ENCODE data around the gene DCTD. TPM values are rescaled to one million over a fixed set of nuclear protein-coding genes. Genes with fewer than 3 reads are reported as not detected.

The DCTD gene
- total and polyA plus RNA-seq, 10 of the 15 experiments (the other 5 are each of a cell fraction or from before 2014, with no cell fraction given): 37.8 to 137 (median 92.1) TPM

DNA sequence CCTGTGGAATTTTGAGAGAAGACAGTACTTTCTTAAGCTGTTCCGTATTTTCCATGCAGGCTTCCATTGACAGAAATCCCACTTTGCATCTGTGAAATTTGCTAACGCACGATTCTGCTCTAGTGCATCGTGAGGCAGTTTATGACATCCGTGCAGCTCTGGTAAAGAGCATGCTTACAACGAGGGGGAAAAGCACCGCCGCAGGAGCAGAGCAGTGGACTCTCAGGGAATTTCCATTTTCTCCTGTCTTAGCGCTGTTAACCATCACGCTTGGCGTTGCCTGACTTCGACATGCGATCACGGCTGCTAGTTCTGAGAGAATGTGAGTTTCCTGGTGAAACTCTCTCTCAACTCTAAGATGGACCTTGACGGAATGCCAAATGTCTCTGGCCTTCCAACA is 43.9 kb downstream of the DCTD start:
- intact Hi-C loops (cut with micrococcal nuclease; ENCODE audit: unreplicated experiment) (no loop called here), in situ Hi-C loops (cut with MboI) (no loop called here)
- SMC1A ChIA-PET (ENCODE audit: uncharacterized antibody, unreplicated experiment): no interaction called here
- no peak for ATAC-seq
- no TSS peak for BruUV-seq (replicated peaks)
- Histone ChIP-seq H3K36me3 (ENCODE audit: control insufficient read depth in 2 of 2, insufficient read depth in 2 of 2, low read length in 1 of 2) (no peaks in the 10 kb centered on the region; a peak in 1 of 4 replicates), H2AFZ (ENCODE audit: control insufficient read depth, low read depth, low read length) (no peak overlapping the region), H3K4me2 (ENCODE audit: control insufficient read depth, insufficient read depth) (no peak overlapping the region), H3K4me3 (no peak overlapping the region), H3K27ac (ENCODE audit: control insufficient read depth, insufficient read depth) (no peak overlapping the region), H3K79me2 (ENCODE audit: control insufficient read depth, insufficient read depth, low read length) (no peaks in the 10 kb centered on the region), H3K4me1 (ENCODE audit: control insufficient read depth, insufficient read depth, low read length) (no peaks in the 10 kb centered on the region), H4K20me1 (ENCODE audit: control insufficient read depth, insufficient read depth) (no peaks in the 10 kb centered on the region), H3K27me3 (replicated peaks in 1 of 2; ENCODE audit: control insufficient read depth in 2 of 2, insufficient read depth in 2 of 2, low read length in 1 of 2) (no peaks in the 10 kb centered on the region), H3K9me3 (replicated peaks; ENCODE audit: control insufficient read depth, insufficient read depth, low read length) (no peaks in the 10 kb centered on the region), H3K9ac (ENCODE audit: control insufficient read depth, insufficient read depth, low read length) (no peak overlapping the region)
- no peak for DNase-seq (ENCODE audit: low read depth, low spot score)
- POLR2A ChIA-PET: no interaction called here
- 94% methylated on average over 15 of the region's 15 CpGs for WGBS (ENCODE audit: insufficient coverage, insufficient replicate concordance, low lambda C conversion rate, missing lambda C conversion rate)
- CTCF ChIA-PET: no interaction called here
- RAD21 ChIA-PET (ENCODE audit: unreplicated experiment): no interaction called here
- TF ChIP-seq SMARCA5 (IDR thresholded peaks at IDR 0.05) (no peak), TCF3 (IDR thresholded peaks at IDR 0.05; ENCODE audit: borderline replicate concordance, insufficient read depth, low read depth, low read length) (no peak), IRF4 (IDR thresholded peaks at IDR 0.05; ENCODE audit: low read depth, low read length) (no peak), RAD51 (IDR thresholded peaks at IDR 0.05) (no peak), TAF1 (IDR thresholded peaks at IDR 0.05; ENCODE audit: borderline replicate concordance, low read depth, low read length) (no peak)
- no peak for FAIRE-seq

DNA sequence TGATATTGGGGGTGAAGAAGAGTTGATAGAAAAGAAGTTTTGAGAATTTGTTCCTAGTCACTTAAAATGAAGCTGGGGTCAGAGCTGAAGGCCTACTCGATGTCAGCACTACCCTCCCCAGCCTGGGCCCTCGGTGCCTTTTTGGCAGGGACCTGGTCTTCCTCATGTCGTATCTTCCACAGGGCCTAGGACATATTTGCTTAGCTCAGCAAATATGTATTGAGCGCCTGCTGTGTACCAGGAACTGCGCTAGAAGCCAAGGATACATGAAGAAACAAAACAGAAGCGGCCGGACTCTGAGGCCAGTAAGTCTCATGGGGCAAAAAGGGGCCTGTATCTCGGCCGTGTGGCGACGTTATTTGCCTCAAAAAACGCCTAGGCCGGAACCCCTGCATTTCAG is 44.3 kb downstream of the DCTD start:
- H3K9me3 ChIP-seq (replicated peaks; ENCODE audit: control insufficient read depth, insufficient read depth, low read length): no peaks in the 10 kb centered on the region
- no peak overlapping the region for H3K9ac ChIP-seq (ENCODE audit: control insufficient read depth, insufficient read depth, low read length)
- no peak for ATAC-seq
- intact Hi-C loops (cut with micrococcal nuclease; ENCODE audit: unreplicated experiment) (no loop called here), in situ Hi-C loops (cut with MboI) (no loop called here)
- CTCF ChIA-PET: no interaction called here
- H4K20me1 ChIP-seq (ENCODE audit: control insufficient read depth, insufficient read depth): no peaks in the 10 kb centered on the region
- no peak for FAIRE-seq
- H3K4me3 ChIP-seq: no peak overlapping the region
- no peak for DNase-seq (ENCODE audit: low read depth, low spot score)
- H3K4me1 ChIP-seq (ENCODE audit: control insufficient read depth, insufficient read depth, low read length): no peaks in the 10 kb centered on the region
- RAD21 ChIA-PET (ENCODE audit: unreplicated experiment): no interaction called here
- no peak for TF ChIP-seq PAX8 (IDR thresholded peaks at IDR 0.05)
- BruUV-seq (replicated peaks): no TSS peak
- H2AFZ ChIP-seq (ENCODE audit: control insufficient read depth, low read depth, low read length): no peak overlapping the region
- H3K36me3 ChIP-seq (ENCODE audit: control insufficient read depth in 2 of 2, insufficient read depth in 2 of 2, low read length in 1 of 2): no peaks in the 10 kb centered on the region; a peak in 1 of 4 replicates
- no peak overlapping the region for H3K27ac ChIP-seq (ENCODE audit: control insufficient read depth, insufficient read depth)
- no peaks in the 10 kb centered on the region for H3K27me3 ChIP-seq (replicated peaks in 1 of 2; ENCODE audit: control insufficient read depth in 2 of 2, insufficient read depth in 2 of 2, low read length in 1 of 2)
- no peak overlapping the region for H3K4me2 ChIP-seq (ENCODE audit: control insufficient read depth, insufficient read depth)
- POLR2A ChIA-PET: no interaction called here
- SMC1A ChIA-PET (ENCODE audit: uncharacterized antibody, unreplicated experiment): no interaction called here
- 95% methylated on average over 13 of the region's 13 CpGs for WGBS (ENCODE audit: insufficient coverage, insufficient replicate concordance, low lambda C conversion rate, missing lambda C conversion rate)
- no peaks in the 10 kb centered on the region for H3K79me2 ChIP-seq (ENCODE audit: control insufficient read depth, insufficient read depth, low read length)
